ENCODE measurements around the gene MAP6. TPM values are rescaled to one million over a fixed set of nuclear protein-coding genes. Genes with fewer than 3 reads are reported as not detected.

Gene MAP6
- total RNA-seq, 1 donor from 2014 or later: 4.9 TPM

GRCh38 chr11:75563501-75563977 is 105.3 kb downstream of the MAP6 start:
- ATAC-seq (ENCODE audit: poor library complexity): no peak
- no peak for DNase-seq
- intact Hi-C loops (cut with DNase I): no loop called here

GRCh38 chr11:75562836-75563484 is 105.9 kb downstream of the MAP6 start:
- intact Hi-C loops (cut with DNase I): no loop called here
- DNase-seq (peak; percentile 71), ATAC-seq (ENCODE audit: poor library complexity) (peak; percentile 2)

GRCh38 chr11:75562048-75562835 is 106.6 kb downstream of the MAP6 start, which contains the start of gene SERPINH1:
TSS of gene SERPINH1 (plus strand) at chr11:75562253. CDS start at chr11:75566350, 4,097 bp downstream.
- ATAC-seq (ENCODE audit: poor library complexity): peak; percentile 88
- peak; percentile 90 for DNase-seq
- intact Hi-C loops (cut with DNase I): no loop called here

- DNase-seq (peak; percentile 30), ATAC-seq (ENCODE audit: poor library complexity) (no peak)
- intact Hi-C loops (cut with DNase I): no loop called here
Measured at GRCh38 chr11:75561426-75562047, 107.3 kb downstream of the MAP6 start.

GRCh38 chr11:75560644-75561043 is 108.2 kb downstream of the MAP6 start:
- DNase-seq: no peak
- no peak for ATAC-seq (ENCODE audit: poor library complexity)
- intact Hi-C loops (cut with DNase I): no loop called here

- ATAC-seq (ENCODE audit: poor library complexity) (peak; percentile 3), DNase-seq (peak; percentile 67)
Measured at GRCh38 chr11:75558939-75559843, 109.6 kb downstream of the MAP6 start.

GRCh38 chr11:75557666-75558494 is 111.0 kb downstream of the MAP6 start:
- DNase-seq: peak; percentile 67
- intact Hi-C loops (cut with DNase I): no loop called here
- ATAC-seq (ENCODE audit: poor library complexity): peak; percentile 6

More at GRCh38 chr11:75558939-75559843, 109.6 kb downstream of the MAP6 start:
- intact Hi-C loops (cut with DNase I): no loop called here

- no peak for DNase-seq
- ATAC-seq (ENCODE audit: poor library complexity): no peak
Measured at GRCh38 chr11:75556275-75556674, 112.6 kb downstream of the MAP6 start.

GRCh38 chr11:75555079-75555811 is 113.6 kb downstream of the MAP6 start:
- intact Hi-C loops (cut with DNase I): no loop called here
- no peak for DNase-seq
- ATAC-seq (ENCODE audit: poor library complexity): no peak

More at GRCh38 chr11:75556275-75556674, 112.6 kb downstream of the MAP6 start:
- intact Hi-C loops (cut with DNase I): no loop called here

GRCh38 chr11:75554258-75555022 is 114.4 kb downstream of the MAP6 start:
- intact Hi-C loops (cut with DNase I): no loop called here
- ATAC-seq (ENCODE audit: poor library complexity) (peak; percentile 87), DNase-seq (peak; percentile 96)

- intact Hi-C loops (cut with DNase I): no loop called here
- DNase-seq: peak; percentile 59
- ATAC-seq (ENCODE audit: poor library complexity): peak; percentile 18
Measured at GRCh38 chr11:75553889-75554257, 115.0 kb downstream of the MAP6 start.

- ATAC-seq (ENCODE audit: poor library complexity) (no peak), DNase-seq (no peak)
- intact Hi-C loops (cut with DNase I): no loop called here
Measured at GRCh38 chr11:75553182-75553581, 115.7 kb downstream of the MAP6 start.

- no peak for DNase-seq
- no peak for ATAC-seq (ENCODE audit: poor library complexity)
- intact Hi-C loops (cut with DNase I): loop anchor here (2.0 to 10.0 kb wide), 3 partner anchors 29 to 158 kb away; partner anchors contain the start of gene MAP6
Measured at GRCh38 chr11:75549370-75549958, 119.4 kb downstream of the MAP6 start.

- intact Hi-C loops (cut with DNase I): loop anchor here (2.0 to 10.0 kb wide), 3 partner anchors 30 to 159 kb away; partner anchors contain the start of gene MAP6
- DNase-seq (no peak), ATAC-seq (ENCODE audit: poor library complexity) (no peak)
Measured at GRCh38 chr11:75548595-75549272, 120.1 kb downstream of the MAP6 start.

GRCh38 chr11:75547617-75548058 is 121.2 kb downstream of the MAP6 start:
- intact Hi-C loops (cut with DNase I): loop anchor here (2.0 to 10.0 kb wide), 3 partner anchors 31 to 160 kb away; partner anchors contain the start of gene MAP6
- DNase-seq (peak; percentile 75), ATAC-seq (ENCODE audit: poor library complexity) (peak; percentile 88)

Data from Right ventricle myocardium superior (tissue), 1 donor.